GM12891 (cell line): Measurements from ENCODE around the gene ZNF74. TPM values are rescaled to one million over a fixed set of nuclear protein-coding genes. Genes with fewer than 3 reads are reported as not detected.
"Not testable (repeated sequence)": the region's sequence is repeated elsewhere in the genome, so short reads cannot be mapped to it uniquely, and the experiment has no call there.

Source experiments
- DNase-seq: peaks from one replicate; pipeline ENCODE4 v3.0.0; 2011; ENCODE audit warnings: low spot score; ENCODE audit not compliant: insufficient read length
- FAIRE-seq: peaks from 2 replicates; lab custom pipeline; 2011; peaks lifted over from hg19 to GRCh38; lab: Jason Lieb, UNC
- PAX5 ChIP-seq: IDR thresholded peaks from 2 replicates; pipeline ENCODE4 v1.6.1; 2011; ENCODE audit warnings: low read length, moderate library complexity, mild to moderate bottlenecking; ENCODE audit not compliant: insufficient read depth, severe bottlenecking
- POLR2A ChIP-seq: IDR thresholded peaks from 2 replicates; pipeline ENCODE4 v1.6.1; 2011; ENCODE audit warnings: low read depth, low read length, control low read depth
- POLR2AphosphoS5 ChIP-seq: IDR thresholded peaks from 2 replicates; pipeline ENCODE4 v1.6.1; 2011; ENCODE audit warnings: low read depth, low read length, control low read depth
- POU2F2 ChIP-seq: IDR thresholded peaks from 2 replicates; pipeline ENCODE4 v1.6.1; 2011; ENCODE audit warnings: low read depth, mild to moderate bottlenecking, control low read depth, low read length, moderate library complexity
- SPI1 ChIP-seq: IDR thresholded peaks from 2 replicates; pipeline ENCODE4 v1.6.1; 2011; ENCODE audit warnings: low read depth, low read length, control low read depth
- TAF1 ChIP-seq: IDR thresholded peaks from 2 replicates; pipeline ENCODE4 v1.6.1; 2011; ENCODE audit warnings: low read depth, low read length, control low read depth
- polyA plus RNA-seq: library from polyadenylated mRNA; unstranded; fragments of >200 nt; gene quantifications from one replicate; pipeline ENCODE4 v1.2.1, GENCODE V29; 2012; ENCODE audit warnings: low read depth, missing spikeins, inconsistent platforms; ENCODE audit not compliant: missing spikeins

Gene ZNF74
- 2.7 TPM for polyA plus RNA-seq

DNA sequence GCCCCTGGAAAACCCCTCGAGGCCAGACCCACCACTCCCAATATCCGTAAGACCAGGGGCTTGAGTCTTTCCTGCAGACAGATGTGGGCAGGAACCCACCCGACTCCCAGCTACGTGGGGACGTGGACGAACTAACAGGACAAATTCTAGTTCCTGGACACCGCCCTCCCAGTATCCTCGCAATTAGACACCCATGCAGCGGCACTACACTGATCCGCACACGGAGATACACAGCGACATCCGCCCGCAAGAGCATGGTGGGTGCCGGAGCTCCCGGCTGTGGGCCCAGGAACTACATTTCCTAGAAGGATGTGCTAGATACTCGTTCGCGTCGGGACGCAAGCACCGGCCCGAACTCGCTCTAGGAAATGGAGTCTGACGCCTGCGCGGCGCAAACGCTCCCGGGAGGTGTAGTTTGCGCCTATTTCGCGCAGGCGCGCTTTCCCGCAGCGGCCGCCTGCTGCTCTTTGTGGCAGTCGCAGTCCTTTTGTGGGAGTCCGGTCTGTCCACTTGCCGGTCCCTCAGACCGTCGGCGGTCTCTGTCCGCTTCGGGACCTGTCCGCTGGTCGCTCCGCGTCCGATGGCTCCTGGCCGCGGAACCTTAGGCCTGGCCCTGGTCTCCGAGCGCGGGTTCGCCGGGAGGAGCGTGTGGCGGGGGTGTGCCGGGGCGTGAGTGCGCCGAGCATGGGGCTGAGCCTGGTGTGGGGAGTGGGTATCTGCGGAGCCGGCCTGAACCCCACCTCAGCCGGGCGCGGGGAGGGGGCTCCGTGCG is at the start of gene ZNF74:
Gene ZNF74 (plus strand): TSS at position 447 of the 772 bp plus-strand sequence. CDS start 478 bp downstream, outside the sequence.
- TF ChIP-seq PAX5 (no peak), POLR2AphosphoS5 (peak; percentile 80), POLR2A (peak; percentile 87), TAF1 (peak; percentile 56), POU2F2 (peak; percentile 38; the same call in 1 of the 2 replicates), SPI1 (no peak)
- peak; percentile 66 for DNase-seq
- FAIRE-seq, result peak; percentile 97

DNA sequence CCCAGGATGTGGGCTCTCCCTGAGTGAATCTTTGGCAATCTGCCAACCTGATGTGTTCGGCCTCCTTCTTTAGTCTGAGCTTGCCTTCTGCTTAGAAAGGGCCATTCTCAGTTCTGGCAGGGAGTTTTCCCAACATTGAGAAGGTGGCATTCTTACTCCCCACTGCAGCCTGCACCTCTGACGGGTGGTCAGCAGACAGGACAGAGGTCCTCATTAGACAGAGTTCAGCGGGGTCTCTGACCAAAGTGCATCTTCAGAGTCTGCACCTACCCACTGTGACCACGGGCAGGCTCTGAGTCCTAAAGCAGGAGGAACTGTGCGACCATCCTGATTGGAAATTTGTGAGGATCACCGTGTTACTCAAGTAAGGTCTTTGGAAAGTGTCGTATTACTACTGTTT is 47.4 kb upstream of the ZNF74 start:
- FAIRE-seq, DNase-seq: not testable (repeated sequence)

GRCh38 chr22:20352536-20352935 is 41.4 kb upstream of the ZNF74 start:
- FAIRE-seq, DNase-seq: not testable (repeated sequence)

GRCh38 chr22:20354238-20354975 is 39.5 kb upstream of the ZNF74 start:
- FAIRE-seq (no peak), DNase-seq (no peak)
- TF ChIP-seq POU2F2 (no peak), PAX5 (no peak), TAF1 (no peak), SPI1 (no peak), POLR2A (no peak)

- FAIRE-seq, DNase-seq: not testable (repeated sequence)
Observed at GRCh38 chr22:20355939-20356636, 37.9 kb upstream of the ZNF74 start.

DNA sequence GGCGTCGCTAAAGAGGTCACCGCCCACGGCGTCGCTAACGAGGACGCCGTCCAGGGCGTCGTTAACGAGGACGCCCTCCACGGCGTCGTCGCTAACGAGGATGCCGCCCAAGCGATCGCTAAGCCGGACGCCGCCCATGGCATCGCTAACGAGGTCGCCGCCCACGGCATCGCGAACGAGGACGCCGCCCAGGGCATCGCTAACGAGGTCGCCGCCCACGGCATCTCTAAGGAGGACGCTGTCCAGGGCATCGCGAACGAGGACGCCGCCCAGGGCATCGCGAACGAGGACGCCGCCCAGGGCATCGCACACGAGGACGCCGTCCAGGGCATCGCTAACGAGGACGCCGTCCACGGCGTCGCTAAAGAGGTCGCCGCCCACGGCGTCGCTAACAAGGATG is 37.0 kb upstream of the ZNF74 start:
- peak; percentile 31 for FAIRE-seq
- not testable (repeated sequence) for DNase-seq

DNA sequence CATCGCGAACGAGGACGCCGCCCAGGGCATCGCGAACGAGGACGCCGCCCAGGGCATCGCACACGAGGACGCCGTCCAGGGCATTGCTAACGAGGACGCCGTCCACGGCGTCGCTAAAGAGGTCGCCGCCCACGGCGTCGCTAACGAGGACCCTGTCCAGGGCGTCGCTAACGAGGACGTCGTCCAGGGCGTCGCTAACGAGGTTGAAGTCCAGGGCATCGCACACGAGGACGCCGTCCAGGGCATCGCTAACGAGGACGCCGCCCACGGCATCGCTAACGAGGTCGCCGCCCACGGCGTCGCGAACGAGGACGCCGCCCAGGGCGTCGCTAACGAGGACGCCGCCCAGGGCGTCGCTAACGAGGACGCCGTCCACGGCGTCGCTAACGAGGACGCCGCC is 36.0 kb upstream of the ZNF74 start:
- not testable (repeated sequence) for FAIRE-seq, DNase-seq

DNA sequence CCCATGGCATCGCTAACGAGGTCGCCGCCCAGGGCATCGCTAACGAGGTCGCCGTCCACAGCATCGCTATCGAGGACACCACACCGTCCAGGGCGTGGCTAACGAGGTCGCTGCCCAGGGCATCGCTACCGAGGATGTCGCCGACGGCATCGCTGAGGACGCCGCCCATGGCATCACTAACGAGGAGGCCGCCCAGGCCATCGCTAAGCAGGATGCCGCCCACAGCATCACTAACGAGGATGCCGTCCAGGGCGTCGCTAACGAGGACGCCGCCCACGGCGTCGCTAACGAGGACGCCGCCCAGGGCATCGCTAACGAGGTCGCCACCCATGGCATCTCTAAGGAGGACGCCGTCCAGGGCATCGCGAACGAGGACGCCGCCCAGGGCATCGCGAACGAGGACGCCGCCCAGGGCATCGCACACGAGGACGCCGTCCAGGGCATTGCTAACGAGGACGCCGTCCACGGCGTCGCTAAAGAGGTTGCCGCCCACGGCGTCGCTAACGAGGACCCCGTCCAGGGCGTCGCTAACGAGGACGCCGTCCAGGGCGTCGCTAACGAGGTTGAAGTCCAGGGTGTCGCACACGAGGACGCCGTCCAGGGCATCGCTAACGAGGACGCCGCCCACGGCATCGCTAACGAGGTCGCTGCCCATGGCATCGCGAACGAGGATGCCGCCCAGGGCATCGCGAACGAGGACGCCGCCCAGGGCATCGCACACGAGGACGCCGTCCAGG is 35.3 kb upstream of the ZNF74 start:
- not testable (repeated sequence) for FAIRE-seq, DNase-seq

DNA sequence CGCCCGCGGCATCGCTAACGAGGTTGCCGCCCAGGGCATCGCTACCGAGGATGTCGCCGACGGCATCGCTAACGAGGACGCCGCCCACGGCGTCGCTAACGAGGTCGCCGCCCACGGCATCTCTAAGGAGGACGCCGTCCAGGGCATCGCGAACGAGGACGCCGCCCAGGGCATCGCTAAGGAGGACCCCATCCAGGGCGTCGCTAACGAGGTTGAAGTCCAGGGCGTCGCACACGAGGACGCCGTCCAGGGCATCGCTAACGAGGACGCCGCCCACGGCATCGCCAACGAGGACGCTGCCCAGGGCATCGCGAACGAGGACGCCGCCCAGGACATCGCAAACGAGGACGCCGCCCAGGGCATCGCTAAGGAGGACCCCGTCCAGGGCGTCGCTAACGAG is 33.7 kb upstream of the ZNF74 start:
- DNase-seq, FAIRE-seq: not testable (repeated sequence)

GRCh38 chr22:20360866-20361751 is 32.8 kb upstream of the ZNF74 start:
- not testable (repeated sequence) for DNase-seq, FAIRE-seq

DNA sequence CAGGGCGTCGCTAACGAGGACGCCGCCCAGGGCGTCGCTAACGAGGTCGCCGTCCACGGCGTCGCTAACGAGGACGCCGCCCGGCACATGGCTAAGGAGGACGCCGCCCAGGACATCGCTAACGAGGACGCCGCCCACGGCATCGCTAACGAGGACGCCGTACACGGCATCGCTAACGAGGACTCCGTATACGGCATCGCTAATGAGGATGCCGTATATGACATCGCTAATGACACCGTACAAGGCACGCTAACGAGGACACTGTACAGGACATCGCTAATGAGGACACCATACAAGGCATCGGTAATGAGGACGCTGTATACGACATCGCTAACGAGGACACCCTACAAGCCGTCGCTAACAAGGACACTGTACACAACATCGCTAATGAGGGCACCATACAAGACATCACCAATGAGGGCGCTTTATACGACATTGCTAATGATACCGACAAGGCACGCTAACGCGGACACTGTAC is 32.2 kb upstream of the ZNF74 start:
- not testable (repeated sequence) for FAIRE-seq, DNase-seq

DNA sequence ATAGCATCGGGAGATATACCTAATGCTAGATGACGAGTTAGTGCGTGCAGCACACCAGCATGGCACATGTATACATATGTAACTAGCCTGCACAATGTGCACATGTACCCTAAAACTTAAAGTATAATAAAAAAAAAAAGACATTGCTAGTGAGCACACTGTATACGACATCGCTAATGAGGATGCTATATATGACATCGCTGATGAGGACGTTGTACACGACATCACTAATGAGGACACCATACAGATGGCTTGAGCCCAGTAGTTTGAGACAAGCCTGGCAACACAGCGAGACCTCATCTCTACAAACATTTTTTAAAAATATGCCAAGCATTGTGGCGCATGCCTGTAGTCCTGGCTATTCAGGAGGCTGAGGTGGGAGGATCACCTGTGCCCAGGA is 31.5 kb upstream of the ZNF74 start:
- FAIRE-seq, DNase-seq: not testable (repeated sequence)

DNA sequence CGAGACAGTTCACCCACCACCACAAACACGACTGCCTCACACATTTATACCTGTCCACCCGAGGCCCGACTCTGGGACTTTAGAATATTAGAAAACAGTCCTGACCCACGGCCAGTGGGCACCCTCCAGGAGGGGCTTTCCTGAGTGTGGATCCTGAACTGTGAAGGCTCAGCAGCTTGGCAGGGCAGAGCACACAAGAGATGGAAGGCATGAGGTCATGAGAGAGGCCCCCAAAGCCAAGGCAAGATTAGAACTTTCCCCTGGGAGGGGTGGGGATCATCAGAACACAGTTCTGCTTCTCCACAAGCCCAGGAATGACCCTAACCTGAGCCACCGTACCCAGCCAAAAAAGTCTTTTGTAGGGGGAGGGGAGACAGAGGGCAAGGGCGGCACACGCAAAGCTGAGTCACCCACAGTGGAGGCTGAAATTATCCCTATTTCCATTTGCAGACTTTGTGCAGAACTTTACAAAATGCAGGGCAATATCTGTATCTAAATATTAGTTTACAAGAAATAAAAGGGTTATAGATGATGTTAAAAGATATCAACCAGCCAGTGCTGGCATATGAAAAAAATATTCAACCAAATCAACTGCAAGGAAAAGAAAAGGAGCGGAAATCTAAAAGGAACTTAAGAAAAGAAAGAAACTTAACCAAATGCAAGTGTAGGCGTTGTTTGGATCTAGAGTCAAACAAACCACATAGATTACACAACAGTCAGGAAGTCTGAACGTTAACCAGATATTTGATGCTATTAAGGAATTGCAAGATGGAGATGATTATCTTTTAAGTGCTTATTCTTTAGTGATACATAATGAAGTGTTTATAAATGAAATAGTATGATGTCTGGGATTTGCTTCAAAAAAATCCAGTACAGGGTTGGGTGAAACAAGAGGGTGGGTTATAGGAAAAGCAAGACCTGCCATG is 29.4 kb upstream of the ZNF74 start:
- DNase-seq, FAIRE-seq: not testable (repeated sequence)

GRCh38 chr22:20366841-20367240 is 27.1 kb upstream of the ZNF74 start:
- DNase-seq, FAIRE-seq: not testable (repeated sequence)

DNA sequence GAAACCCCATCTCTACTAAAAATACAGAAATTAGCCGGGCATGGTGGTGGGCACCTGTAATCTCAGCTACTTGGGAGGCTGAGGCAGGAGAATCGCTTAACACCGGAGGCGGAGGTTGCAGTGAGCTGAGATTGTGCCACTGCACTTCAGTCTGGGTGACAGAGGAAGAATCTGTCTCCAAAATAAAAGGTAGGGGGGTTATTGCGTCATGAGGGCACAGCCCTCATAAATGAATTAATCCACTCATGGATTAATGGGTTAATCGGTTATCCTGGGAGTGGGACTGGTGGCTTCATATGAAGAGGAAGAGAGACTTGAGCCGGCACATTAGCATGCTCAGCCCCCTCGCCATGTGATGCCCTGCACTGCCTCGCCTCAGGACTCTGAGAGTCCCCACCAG is 25.1 kb upstream of the ZNF74 start:
- FAIRE-seq, DNase-seq: not testable (repeated sequence)
